Myocyte (in vitro differentiated cells): ENCODE results near the gene OTX1. TPM values are rescaled to one million over a fixed set of nuclear protein-coding genes. Genes with fewer than 3 reads are reported as not detected.
"Not testable (repeated sequence)": the region's sequence is repeated elsewhere in the genome, so short reads cannot be mapped to it uniquely, and the experiment has no call there.

Experiments used
- DNase-seq: peaks from one replicate; pipeline ENCODE4 v3.0.0-alpha.2; 2012; ENCODE audit warnings: low read depth
- total RNA-seq: library from RNA; depleted of rRNA; stranded (reverse); fragments of >200 nt; gene quantifications from 2 replicates; pipeline ENCODE4 v1.2.3, GENCODE V29; 2014

Gene OTX1
- total RNA-seq, 1 donor from 2014 or later: 0.62 TPM

DNA sequence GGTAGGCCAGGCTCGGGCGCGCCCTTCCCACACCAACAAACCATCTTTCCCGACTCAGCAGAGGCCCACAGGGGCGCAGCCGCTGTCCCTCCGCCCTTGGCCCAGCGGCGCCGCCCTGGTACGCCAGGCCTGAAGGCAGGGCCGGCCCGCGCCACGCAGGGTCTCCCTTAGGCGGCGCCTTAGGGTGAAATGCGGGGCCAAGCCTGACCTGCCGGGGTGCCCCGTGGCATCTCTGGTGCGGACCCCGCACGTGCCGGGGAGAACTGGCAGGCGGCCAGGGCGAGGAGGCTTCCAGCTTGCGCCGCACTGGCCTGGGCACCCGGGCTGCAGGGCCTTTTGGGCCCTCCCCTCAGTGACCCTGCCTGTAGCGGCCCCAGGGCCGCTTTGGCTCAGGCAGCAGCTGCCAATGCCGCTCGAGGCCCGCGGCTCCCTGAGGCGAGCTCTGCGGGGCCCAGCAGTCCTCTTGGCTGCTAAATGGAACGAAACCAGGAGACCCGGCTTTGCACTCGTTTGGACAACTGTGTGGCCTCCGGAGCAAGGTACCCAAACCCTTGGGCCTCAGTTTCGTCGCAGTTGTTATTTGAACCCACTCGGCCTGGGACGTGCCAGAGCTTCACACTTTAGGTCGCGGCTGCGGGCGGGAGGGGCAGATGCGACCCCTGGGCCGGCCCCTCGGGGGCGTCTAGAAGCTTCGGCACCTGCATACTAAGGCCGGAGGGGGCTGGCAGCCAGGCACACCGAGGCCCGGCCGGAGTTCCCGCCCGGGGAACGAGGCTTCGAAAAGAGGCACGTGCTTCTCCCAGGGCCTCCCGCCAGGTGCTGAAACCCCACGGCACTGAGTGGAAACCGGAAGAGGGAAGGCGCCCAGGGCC, 8.5 kb downstream of the OTX1 start:
- peak; percentile 24 for DNase-seq

DNA sequence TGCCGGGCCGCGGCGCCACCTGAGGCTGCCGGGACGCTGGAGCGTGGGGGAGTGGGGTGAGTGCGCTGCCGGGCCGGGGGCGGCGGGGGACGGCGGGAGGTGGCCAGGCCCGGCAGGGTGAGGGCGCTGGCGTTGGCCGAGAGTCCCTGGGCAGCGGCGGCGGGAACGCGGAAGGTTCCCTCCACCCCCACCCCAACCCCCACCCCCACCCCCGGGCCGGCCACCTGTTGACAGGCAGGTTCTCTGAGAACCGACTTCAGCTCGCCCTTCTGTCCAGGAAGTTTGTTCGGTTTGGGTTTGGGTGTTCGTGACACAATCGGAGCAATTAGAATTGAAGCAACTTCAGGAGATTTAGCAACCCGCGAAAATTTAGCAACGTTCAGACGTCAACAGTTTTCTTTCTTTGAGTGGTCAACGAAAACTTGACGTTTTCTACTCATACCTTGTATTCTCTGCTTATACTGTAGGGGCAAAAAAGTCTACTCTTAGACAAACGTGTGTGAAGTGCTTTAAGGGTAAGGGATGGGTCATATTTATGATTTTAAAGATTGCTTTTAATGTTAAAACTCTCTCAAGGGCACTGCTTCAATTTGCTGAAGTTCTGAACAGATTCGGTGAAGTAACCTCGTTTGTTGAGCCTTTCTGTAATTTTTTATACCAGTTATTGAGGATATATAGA, 9.3 kb downstream of the OTX1 start:
- DNase-seq: peak; percentile 3

DNA sequence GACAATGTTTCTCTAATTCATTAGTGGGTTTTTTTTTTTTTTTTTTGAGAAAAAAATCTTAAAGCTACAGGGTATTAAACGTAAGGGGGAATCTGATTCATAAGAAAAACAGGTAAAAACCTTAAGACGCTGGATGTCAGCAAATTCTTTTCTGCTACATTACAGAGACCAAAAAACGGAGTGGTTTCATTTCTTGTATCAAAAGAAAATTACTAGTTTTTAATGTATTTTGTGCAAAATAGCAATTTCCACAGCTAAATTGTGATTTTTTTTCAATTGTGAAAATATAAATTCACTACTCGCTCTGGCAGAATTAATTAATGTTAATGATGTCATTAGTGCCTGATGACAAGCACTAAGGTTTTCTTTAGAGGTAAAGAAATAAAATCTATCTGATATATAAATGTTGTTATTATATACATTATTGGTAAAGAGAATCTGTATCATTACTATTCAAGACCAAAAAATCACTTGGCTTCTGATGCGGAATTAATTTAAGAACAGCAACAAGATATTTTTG, 9.9 kb downstream of the OTX1 start:
- DNase-seq: no peak

DNA sequence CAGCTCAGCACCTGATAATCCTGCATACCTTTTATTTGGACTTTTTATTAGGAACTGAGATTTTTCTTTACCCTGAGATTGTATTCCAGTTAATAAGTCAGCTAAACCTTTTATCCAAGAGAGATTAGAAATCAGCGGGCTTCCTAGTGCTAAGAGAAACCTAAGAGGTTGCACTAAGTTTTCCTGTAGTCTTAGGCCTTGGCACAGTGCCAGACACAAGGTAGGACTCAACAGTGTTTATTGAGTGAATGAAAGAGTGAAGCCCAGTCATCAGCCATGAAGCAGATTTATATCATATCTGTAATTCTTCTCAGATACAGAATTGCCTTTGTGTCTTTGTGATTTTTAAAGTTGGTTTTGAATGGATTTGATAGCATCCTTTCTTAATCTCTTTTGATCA, 13.6 kb downstream of the OTX1 start:
- no peak for DNase-seq

DNA sequence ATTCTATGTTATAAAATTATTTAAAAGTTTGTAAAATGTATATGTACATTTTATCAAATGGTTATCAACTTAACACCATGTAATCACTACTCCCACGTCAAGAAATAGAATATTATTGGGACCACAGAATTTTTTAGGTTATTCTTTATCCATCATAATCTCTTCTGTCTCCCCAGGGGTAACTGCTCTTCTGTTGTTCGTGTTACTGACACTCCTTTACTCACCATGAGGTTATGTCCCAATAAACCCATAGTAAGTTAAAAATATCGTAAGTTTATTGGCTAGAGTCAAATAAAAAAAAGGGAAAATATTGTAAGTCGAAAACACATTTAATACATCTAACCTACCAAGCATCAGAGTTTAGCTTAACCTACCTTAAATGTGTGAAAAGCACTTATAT, 14.0 kb downstream of the OTX1 start:
- DNase-seq: no peak

DNA sequence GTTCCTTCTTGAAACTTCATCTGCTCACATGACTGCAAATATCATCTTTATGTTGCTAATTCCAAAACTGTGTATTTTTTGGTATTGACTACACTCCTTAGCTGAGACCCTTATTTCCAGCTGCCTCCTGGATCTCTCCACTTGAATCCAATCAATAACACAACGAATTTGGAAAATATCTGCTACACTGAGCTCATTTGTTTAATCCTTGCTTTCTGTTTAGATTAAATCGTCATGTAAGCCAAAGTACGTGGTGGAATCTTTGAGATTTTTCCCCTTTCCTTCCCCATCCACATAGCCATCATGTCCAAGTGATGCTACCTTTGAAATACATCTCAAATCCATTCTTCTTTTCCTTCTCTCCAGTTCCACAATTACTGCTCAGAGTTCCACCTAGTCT, 15.6 kb downstream of the OTX1 start:
- DNase-seq: no peak

DNA sequence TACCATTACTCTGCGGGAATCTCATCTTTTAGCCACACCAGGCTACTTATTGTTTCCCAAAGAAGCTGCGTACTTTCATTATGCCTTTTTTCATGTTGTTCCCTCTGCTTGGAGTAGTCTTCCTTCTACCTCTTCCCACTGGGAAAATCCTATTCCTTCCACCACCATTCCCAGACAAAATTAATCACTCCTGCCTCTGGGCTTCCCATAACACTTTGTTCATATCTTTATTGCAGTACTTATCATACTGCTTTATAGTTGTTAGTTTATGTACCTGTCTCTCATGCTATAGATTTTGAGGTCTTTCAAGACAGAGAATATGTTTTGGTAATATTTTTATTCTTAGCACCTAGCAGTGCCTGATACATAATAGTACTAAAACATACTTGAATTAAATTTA, 16.2 kb downstream of the OTX1 start:
- no peak for DNase-seq

DNA sequence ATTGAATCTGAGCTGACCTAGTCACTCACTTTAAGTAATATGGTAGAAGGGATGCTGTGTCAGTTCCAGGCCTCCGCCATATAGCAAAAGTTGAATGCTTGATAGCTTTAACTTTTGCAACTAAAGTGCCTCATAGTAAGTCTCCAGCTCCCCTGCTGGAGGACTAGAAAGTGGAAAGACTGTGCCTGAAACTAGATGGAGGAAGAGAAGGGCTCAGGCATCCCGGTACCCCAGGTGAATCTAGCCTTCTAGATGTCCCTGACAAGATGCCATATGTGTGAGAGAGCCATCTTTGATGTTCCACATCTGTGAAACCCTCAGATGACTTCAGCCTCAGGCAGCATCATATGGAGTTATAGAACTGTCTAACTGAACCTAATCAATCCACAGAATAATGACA, 21.0 kb downstream of the OTX1 start:
- no peak for DNase-seq

DNA sequence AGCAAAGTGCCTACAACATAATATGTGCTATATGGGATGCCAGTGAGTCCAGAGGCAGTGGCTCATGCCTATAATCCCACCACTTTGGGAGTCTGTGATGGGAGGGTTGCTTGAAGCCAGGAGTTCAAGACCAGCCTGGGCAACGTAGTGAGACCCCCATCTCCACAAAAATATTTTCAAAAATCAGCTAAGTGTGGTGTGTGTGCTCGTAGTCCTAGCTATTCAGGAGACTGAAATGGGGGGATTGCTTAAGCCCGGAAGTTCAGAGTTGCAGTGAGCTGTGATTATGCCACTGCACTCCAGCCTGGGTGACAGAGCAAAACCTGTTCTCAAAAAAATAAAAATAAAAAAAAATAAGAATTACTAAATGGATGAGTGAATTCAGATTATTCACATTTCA, 23.4 kb downstream of the OTX1 start:
- no peak for DNase-seq

DNA sequence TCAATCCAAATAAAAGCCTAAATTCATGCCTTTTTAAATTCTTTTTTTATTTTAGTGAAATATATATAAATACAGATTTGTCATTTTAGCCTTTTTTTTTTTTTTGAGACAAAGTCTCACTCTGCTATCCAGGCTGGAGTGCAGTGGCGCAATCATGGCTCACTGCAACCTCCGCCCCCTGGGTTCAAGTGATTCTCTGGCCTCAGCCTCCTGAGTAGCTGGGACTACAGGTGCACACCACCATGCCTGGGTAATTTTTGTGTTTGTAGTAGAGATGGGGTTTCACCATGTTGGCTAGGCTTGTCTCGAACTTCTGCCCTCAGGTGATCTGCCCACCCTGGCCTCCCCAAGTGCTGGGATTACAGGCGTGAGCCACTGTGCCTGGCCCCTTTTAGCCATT, 23.8 kb downstream of the OTX1 start:
- not testable (repeated sequence) for DNase-seq

DNA sequence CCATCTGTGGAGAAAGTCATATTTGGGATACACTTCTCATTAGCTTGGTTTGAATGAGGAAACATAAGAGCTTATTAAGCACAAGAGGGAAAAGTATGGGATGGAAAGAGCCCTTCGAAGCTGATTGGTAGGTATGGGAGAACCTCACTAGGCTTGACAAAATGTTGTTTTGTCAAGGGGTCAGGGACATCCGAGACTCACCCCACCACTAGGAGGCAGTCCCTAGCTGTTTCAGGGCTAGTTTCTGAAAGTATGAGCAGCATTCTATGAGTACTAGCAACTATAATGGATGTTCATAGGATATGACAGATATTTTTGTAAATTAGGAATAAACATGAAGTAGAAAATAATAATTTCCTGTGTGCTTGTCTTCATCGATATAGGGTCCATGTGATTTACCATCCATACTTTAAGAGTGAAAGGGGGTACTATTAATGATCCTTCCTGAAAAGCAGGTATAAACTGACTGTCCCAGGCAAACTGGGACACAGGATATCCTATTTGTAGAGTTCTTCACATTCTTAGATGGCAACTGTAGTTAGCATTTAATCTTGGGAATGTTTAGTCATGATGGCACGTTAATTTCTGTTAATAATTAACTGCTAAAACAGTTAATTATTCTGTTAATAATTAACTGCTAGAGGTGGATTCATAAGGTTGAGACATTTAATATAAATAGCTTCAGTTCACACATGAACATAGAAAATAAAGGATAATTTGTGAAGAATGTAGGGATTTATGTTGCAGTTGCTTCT, 28.4 kb downstream of the OTX1 start:
- DNase-seq: peak; percentile 15

DNA sequence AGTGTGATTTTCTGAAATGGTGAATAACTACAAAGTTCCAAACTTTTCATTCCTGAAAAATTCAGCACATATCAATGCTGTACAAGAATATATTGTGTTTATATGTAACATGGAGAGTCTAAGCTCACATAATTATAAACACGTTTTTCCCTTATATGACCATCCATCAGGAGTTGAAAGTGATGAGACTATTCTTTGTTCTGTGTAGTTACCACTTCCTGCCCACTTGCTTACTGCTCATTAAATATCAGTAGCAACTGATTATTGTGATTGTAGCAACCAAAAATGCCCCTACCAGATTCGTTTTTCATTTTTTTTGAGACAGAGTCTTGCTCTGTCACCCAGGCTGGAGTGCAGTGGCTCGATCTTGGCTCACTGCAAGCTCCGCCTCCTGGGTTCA, 30.8 kb downstream of the OTX1 start:
- no peak for DNase-seq

DNA sequence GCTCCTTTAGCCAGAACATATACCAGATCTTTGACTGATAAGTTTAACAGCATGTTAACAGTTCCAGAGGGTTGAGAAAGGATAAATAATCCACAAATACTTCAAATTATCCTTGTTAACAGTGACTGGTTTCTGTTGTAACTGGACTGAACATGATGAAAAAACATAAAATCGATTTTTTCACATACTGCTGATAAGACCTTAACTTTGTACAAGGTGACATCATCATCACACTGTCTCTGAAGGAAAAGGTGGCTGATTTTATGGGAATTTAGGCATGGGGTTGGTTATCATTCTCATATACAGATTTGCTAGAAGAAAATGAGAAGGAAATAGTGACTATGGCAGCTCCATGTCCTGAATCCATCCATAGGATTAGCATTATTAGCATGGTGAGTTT, 36.1 kb downstream of the OTX1 start:
- no peak for DNase-seq

DNA sequence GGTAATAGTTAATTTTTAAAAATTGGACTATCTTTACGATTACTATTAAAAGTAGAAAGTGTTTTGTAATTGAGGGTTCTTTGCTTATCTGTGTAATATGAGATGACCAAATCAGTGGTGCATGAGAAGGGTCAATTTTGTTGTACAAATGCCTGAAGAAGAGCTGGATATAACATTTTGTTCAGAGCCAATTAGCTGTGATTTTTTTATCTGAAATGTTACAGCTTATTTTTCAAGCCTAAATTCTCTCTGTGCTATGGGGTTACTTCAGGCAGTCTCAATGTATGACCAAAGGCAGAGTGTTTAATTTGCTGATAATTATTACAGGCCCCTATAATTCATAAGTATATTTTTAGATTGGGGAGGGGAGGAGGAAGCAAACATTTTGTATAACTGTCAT, 41.8 kb downstream of the OTX1 start:
- no peak for DNase-seq

DNA sequence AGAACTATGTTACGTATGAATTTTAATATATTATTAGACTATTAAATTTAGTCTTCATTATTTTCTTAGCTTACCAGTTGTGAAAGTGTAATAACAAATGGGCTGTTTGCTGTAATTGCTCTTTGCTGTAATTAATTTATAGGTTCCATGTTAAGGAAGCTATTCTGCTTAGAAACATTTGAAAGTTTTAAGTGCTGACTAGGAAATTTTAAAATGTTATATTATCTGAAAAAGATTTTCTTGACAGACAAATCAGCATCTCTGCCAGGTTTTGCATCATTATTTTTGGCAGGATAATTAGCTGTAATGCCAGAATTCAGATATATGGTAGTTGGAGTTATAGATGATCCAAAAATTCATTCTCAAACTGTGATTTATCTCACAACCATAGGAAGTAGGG, 42.2 kb downstream of the OTX1 start:
- DNase-seq: no peak

DNA sequence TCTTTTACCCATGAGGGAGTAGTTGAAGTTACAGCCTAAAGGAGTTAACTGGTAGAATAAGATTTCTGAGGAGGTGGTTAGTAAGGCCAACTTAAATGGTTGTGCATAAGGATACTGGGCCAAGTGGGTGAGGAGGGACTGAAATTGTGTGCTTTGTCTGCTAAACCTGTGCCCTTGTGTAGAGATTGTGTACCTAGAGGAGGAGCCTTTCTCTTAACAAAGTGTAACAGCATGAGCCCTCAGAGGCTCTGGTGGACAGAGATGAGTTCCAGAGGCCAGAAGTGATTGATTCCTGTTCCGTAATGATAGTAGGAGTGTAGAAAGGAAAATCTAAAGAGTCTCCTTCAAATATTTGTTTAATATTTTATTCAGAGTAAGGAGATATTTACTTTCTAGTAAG, 42.9 kb downstream of the OTX1 start:
- DNase-seq: no peak

DNA sequence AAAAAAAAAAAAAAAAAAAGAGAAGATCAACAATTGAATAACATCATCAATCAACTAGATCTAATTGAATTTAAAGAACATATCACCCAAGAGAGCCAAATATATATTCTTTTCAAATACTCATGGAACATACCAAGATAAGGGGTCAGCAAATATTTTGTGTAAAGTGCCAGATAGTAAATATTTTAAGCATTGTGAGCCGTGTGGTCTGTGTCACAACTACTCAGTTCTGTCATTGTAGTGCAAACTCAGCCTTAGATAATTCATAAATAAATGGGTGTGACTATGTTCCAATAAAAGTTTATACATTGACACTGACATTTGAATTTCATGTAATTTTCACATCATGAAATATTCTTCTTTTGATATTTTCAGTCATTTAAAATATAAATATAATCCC, 45.9 kb downstream of the OTX1 start:
- DNase-seq: no peak

DNA sequence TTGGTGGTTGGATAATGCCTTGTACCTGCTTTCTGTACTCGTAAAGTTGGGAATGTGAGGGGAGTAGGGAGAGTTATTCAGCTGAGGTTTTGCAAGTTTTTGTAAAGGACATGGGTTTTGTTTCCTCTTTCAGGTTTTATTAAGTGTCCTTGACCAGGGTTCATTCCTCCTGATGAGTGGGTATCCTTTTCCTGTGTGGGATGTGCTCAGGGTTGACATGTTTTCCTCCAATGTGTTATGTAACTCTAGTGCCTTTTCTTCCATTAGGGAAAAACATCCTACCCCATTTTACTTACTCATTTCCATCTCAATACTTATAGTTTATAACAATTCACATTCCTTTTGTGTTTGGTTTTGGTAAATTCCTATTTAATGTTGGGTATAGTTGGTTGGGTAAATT, 48.4 kb downstream of the OTX1 start:
- DNase-seq: no peak

DNA sequence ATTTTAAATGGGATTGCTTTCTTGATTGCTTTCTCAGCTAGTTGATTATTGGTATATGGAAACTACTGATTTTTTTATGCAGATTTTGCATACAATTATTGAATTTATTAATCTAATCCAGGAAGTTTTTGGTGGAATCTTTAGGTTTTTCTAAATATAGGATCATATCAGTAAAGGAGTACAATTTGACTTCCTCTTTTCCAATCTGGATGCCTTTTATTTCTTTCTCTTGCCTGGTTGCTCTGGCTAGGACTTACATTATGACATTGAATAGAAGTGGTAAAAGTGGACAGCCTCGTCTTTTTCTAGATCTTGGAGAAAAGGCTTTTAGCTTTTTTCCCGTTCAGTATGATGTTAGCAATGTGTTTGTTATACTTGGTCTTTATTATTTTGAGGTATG, 51.3 kb downstream of the OTX1 start:
- no peak for DNase-seq

DNA sequence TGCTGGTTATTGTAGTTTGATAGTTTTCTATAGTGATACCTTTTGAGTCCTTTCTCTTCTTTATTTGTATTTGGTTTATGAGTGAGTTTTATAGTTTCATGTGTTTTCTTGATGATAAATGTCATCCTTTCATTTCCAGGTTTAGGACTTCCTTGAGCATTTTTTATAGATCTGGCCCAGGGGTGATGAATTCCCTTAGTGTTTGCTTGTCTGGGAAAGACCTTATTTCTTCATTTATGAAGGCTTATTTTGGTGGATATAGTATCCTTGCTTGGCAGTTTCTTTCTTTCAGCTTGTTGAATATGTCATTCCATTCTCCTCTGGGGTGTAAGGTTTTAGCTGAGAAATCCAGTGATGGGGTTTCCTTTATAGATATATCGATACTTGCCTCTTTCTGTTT, 53.9 kb downstream of the OTX1 start:
- no peak for DNase-seq
